ENCODE results near the gene SMOC2. TPM values are rescaled to one million over a fixed set of nuclear protein-coding genes. Genes with fewer than 3 reads are reported as not detected.
"Not testable (repeated sequence)": the region's sequence is repeated elsewhere in the genome, so short reads cannot be mapped to it uniquely, and the experiment has no call there.

The SMOC2 gene
- total RNA-seq, 1 experiment from 2014 or later, result not detected

DNA sequence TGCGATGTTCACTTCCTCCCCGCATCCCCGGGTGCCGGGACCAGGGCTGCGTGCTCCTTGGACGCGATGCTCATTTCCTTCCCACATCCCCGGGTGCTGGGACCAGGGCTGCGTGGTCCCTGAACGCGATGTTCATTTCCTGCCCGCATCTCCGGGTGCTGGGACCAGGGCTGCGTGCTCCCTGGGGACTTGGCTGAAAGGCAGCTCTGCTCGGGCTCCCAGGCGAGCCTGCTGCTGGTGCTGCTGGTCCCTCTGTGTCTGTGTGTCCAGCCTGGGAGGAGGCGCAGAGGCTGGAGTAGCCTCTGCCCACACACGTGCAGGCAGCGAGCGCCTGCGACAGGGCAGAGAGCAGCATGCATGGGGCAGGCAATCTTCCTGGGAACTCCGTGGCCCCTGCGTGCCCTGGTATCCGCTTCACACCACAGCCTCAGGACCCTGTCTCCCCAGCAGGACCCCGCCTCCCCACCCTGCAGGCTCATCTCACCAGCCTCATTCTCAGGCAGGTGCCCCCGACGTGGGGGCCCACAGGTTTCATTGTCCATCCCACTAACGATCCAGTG, 132.4 kb downstream of the SMOC2 start:
- DNase-seq (ENCODE audit: low read depth), result not testable (repeated sequence)

DNA sequence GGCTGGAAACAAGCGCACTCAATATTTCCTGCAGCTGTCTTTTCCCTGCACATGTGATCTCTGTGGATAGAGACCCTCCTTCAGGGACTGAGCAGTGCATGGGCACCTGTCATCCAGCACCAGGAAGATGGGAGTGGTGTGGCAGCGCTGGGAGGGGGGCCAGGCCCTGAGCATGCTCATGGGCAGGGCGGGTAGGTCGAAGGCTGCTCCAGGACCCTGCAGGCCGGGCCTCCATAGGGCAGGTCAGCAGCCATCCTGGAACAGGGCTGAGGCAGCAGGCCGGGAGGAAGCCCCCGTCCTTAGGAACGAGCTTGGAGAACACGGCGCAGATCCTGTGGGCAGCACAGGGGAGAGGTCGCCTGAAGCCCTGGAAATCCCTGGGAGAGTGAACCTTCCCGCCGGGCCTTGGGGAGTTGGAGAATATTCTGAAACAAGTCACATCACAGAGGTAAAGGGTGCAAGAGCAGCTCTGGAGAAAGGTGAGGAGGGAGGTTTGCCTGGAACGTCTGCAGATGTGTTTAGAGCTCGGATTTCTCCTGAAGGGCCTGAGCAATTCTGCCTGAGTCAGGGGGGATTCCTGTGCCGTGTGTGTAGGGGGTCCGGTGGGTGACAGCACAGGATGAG, 133.2 kb downstream of the SMOC2 start:
- no peak for DNase-seq (ENCODE audit: low read depth)

DNA sequence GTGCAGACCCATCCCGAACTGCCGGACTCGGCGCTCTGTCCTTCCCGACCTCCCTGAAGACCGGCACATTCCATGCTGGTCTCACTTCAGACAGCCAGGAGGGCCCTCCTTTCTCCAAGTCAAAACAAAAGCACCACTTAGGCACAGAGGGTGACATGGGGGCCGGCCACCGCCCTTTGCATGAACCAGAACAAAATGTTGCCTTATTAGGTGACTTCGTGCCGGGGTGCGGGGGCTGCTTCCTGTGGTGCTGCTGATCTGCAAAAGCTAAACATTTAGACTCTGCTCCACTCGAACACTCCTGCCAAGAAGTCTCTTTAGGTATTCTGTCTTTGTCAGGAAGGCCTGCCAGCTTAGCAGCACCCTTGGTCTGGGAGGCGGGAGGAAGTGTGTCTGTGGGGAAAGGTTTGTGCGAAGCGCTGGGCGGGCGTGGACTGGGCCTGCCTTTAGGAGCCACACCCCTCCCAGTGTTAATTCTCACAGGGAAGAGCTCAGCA, 133.8 kb downstream of the SMOC2 start:
- DNase-seq (ENCODE audit: low read depth), result peak; percentile 55

DNA sequence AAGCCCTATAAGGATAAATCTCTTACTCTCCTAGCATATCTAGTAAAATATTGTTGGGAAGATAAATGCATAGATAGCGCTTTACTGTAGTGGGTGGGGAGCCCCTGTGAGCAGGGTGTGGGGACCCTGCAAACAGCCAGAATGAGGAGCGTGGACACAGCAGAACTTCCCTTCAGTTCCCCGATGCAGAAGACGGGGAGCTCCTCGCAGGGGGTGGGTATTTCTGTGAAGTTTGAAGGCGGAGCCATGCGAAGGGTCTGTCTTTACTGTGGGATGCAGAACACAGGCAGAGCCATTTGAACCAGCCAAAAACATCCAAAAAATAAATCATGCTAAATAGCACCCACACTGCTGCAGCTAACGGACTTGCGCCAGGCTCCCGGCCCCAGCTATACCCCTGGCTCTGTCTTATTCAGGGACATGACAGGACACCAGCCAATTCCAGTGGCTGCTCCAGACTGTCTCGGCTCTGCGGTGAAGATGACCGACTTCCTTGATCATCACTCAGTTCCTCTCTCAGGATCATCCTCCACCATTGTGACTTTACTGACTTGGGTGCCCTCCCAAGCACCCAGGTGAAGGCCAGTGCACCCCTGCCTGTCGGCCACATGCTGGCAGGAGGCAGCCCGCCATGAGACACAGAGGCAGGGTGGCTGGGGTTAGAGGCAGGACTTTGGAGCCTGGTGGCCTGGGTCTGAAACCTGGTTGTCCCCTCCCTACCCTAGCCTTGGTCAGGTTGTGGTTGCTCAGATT, 134.5 kb downstream of the SMOC2 start:
- DNase-seq (ENCODE audit: low read depth), result no peak

DNA sequence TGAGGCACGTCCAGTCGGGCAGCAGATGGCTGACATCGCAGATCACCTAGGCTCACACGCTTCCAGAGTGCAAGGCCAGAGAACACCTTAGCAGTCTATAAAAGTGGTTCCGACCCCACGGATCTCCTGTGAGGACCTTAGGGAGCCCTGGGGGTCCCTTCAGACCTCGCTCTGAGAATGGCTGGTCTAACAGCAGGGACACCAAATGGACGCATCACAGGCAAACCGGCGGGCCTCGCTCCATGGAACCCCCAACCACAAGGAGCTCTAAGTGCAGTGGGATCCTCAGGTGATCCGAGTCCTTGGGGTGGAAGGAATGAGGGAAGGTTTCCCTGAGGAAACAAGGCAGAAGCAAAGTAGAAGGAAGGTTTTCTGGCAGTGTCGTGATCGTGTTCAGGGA, 135.4 kb downstream of the SMOC2 start:
- no peak for DNase-seq (ENCODE audit: low read depth)

DNA sequence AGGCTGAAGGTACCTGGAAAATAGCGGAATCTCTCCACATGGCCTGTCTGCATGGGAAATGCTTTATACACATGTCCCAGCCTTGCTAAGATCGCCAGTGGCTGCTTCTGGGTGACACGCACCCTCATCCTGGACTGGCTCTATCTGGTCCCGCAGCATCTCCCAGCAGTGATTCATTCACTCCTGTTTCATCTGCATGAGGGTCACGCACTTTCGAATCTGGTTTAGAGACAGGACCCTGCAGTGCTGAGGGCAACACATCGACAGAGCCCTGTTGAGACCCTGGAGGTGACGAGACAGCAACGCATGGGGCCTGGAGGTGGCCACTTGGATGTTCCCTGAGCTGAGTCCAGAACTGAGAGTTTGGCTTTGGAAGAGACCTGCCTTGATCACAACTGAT, 136.5 kb downstream of the SMOC2 start:
- no peak for DNase-seq (ENCODE audit: low read depth)

DNA sequence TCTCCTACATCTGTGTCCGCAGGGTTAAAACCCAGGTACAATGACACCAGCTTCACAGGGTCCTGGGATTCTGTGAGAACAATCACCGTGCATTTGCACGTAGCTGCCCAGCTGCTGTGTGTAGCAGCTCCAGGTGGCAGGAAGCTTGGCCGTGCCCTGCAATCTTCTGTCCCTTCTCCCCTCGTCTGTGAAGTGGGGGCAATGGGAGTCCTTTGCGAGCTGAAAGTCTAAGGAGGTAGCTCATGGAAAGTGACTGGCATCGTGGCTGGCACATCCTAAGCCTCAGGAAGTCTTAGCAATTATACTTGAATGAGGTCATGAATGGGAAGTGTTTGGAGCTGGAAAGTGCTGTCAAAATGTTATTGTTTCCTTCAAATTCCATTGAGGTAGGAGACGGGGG, 137.1 kb downstream of the SMOC2 start:
- DNase-seq (ENCODE audit: low read depth), result no peak

DNA sequence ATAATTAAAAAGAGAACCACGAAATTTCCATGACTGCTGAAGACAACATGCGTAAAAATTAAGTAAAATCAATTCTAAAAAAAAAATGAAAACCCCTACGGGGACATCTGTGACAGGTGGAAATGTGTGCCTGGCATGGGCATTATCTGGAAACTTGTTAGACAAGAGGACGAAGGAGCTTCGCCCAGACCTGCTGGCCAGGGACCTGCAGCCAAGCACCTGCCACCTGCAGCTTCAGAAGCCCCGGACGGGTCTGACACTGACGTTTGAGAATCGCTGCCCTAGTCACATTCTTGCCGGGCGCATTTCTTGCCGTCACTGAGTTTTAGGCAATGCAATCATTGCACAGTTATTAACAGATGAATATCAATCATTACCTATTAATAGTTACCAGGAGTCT, 140.3 kb downstream of the SMOC2 start:
- DNase-seq (ENCODE audit: low read depth), result no peak

DNA sequence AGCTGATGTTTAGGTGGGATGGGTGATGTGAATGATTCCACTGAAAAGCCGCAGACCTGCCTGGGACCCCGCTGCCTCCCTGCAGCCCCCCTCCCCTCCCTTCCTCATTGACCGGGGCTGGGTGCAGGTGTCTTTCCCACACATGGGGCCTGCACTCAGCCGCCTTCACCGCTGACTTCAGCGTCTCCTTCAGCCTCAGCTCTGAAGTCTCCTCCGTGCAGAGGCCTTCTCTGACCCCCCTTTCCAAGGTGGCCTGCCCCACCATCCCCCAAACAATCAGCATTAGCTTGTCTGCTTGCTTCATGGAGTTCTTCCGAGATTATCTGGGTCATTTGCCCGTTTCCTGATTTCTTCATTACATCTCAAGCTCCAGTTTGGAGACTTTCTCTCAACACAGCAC, 140.7 kb downstream of the SMOC2 start:
- no peak for DNase-seq (ENCODE audit: low read depth)

DNA sequence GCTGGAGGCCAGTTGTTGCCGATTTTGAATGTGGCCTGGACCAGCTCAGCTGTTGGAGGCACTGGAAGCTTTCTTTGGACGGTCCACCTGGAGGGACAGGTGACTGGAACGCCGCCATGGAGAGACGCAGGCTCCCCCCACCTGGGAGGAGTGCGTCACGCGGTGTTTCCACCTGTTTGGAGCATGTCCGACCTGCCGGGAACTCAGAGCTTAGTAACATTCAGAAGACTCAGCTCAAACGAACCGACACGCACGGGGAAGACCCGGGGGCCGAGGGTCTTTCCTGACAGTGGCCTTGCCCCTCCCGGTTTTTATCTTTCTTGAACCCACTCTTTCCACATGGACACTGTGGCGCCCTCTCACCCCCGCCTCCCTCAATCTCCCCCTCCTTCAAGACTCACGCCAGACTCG, 141.6 kb downstream of the SMOC2 start:
- DNase-seq (ENCODE audit: low read depth), result no peak

DNA sequence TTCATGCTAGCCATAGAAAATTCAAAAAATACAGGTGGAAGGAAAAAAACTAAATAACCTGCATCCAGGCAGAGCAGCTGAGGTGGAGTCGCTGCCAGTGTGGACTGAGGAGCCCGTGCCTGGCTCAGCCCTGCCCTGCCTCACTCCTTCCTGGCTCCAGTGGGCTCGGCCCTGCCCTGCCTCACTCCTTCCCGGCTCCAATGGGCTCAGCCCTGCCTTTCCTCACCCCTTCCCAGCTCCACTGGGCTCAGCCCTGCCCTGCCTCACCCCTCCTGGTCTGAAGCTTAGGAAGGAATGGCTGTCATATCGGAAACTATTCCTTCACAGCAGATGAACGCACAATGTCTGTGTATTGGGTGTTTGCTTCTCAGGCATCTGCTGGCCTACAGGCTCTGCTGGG, 142.1 kb downstream of the SMOC2 start:
- DNase-seq (ENCODE audit: low read depth), result no peak

DNA sequence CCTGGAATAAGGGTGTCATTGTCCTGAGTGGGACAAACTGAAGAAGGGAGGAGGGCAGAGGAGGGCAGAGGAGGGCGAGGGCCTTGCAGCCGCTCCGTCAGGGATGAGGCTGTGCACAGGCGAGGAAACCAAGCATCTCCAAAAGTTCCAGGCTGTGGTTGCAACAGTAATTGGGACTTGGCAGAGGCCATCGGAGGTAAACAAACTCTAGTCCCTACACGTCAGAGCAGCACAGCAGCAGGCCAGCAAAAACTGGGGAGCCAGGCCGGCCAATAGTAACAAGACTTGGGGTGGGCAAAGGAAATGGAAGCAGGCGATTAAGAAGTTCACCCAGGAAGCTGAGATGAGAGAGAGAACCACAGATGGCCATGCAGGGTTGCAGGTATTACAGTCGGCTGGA, 142.8 kb downstream of the SMOC2 start:
- no peak for DNase-seq (ENCODE audit: low read depth)

DNA sequence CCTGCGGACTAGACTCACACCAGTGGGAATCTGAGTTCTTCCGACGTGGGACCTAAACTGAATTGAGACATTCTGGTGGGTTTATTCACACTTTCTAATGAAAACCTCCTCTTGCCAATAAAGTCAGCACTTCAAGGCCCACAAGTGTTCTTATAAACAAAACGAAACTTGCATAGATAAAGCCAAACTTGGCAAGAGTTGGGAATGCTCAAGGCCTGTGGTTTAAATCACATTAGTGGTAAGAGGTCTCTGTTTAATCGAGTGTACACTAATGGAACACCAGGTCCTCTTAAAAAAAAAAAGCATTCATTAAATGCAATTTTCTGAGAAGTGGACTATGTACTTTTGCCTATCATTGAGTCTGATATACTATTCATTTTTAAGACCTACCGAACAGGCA, 143.3 kb downstream of the SMOC2 start:
- DNase-seq (ENCODE audit: low read depth), result no peak

DNA sequence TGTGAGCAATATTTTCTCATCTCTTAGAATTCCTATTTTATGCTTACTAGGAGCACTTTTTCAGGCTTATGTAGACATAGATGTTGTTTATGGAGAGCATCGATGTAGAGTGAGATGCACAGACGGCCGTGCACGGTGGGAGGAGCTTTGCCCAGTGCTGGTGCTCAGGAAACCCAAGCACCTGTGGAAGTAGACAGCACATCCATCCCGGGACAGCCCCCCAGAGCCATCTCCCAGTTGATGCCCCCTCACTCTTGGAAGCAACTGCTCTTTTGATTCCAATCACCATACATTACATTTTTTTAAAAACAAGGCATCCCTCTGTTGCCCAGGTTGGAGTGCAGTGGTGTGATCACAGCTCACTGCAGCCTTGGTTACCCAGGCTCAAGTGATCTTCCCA, 143.7 kb downstream of the SMOC2 start:
- DNase-seq (ENCODE audit: low read depth), result no peak

DNA sequence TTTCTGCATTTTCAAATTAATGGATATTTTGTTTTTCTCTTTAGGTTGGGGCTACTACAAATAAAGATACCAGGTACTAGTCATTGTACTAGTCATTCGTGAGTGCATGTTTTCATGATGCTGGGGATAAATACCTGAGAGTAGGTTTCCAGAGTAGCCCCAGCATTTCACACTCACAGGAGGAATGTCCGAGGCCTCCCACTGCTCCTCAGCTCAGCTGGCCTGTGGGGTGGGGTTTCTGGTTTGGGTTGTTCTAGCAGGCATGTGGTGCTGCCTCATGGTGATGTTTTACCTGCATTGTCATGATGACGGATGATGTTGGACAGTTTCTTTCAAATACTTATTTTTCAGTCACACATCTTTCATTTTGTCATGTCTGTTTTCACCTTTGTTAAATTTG, 144.5 kb downstream of the SMOC2 start:
- no peak for DNase-seq (ENCODE audit: low read depth)

DNA sequence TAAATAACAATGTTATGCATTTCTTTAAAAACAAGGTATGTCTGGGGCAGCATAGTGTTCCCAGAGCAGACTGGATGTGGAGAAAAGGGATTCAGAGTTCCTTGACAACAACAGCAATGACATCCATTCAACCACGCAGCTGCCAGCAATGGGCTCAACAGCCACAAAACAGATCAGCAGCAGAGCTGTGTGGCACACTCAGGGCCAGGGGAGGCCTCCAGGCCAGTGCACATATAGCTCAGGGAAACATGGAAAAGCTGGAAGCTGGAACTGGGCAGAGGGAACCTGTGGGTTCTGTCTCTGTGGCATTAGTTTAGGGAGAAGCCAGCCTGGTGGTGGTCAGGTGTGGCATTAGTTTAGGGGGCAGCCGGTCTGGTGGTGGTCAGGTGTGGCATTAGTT, 148.3 kb downstream of the SMOC2 start:
- DNase-seq (ENCODE audit: low read depth), result no peak

DNA sequence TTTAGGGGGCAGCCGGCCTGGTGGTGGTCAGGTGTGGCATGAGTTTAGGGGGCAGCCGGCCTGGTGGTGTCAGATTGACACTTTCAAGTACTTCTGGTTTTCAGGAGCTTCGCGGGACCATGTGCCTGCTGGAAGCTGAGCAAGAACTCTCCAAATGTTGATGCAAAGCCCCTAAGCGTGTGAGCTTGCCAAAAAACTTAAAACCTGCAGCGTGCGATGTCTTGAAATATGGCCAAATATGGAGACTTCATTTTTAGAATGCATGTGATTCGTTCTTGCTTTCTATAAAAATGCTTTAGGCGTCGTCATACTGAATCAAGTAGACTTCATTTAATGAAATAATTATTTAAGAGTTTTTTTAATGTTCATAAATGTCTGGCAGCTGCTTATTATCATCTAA, 149.4 kb downstream of the SMOC2 start:
- DNase-seq (ENCODE audit: low read depth), result no peak

DNA sequence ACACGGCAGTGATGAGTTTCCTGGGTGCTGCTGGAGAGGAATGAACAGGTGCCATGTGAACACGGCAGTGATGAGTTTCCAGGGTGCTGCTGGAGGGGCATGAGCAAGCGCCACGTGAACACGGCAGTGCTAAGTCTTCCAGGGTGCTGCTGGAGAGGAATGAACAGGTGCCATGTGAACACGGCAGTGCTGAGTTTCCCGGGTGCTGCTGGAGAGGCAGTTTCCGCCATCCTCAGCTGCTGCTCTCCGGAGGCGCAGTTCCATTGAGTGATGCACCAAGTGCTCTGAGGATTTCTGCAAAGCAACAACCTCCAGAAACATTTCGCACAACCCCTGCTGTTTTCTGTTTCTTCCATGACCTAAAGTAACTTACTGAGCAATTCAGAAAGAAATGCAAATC, 155.4 kb downstream of the SMOC2 start:
- no peak for DNase-seq (ENCODE audit: low read depth)

DNA sequence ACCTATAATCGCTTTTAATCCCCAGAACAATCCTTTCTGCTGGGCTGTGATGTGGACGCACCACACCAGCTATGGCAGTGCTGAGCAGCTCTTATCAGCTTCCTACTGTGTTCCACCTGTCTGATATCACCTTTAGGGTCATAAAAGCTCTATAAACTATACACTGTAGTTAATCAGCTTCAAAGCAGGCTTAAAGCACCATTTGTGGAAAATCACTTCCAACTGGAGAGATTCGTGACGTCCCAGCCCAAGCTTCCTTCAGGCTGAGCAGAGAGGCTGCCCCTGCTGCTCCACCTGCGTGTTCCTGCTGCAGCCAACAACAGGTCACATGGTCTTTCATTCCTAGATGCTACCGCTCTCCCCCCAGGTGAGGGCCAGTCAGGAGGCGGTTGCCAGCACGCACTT, 156.5 kb downstream of the SMOC2 start:
- no peak for DNase-seq (ENCODE audit: low read depth)

DNA sequence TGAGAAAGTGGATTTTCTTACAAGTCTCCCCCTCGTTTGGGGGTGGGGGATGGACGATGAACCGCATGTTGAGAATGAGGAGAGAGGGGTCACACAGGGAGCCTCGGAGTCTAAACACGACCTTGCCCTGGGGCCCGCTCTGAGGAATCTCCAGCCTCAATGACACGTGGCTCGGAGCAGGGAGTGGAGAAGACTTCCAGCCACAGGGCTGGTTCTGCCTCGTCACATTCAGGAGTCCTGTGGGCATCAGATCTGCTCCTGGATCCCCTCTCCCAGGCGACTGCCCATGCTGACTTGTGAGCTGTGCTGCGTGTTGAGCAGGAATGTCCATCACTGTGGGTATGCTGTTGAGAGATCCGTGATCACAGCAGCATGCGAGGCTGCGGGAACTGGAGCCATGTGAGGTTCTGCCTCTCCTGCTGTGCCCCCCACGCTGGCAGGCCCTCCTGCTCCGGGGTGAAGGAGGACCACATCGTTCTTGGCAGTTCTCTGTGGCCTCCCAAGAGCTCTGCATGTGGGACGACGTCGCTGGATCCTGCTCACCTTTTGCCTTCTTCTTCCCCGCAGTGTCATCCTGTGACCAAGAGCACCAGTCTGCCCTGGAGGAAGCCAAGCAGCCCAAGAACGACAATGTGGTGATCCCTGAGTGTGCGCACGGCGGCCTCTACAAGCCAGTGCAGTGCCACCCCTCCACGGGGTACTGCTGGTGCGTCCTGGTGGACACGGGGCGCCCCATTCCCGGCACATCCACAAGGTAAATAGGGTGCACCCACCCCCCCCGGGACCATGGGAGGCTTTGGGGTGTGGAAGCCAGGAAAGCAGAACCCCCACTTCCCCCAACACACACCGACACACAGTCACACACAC, 157.5 kb downstream of the SMOC2 start:
- DNase-seq (ENCODE audit: low read depth), result no peak

DNA sequence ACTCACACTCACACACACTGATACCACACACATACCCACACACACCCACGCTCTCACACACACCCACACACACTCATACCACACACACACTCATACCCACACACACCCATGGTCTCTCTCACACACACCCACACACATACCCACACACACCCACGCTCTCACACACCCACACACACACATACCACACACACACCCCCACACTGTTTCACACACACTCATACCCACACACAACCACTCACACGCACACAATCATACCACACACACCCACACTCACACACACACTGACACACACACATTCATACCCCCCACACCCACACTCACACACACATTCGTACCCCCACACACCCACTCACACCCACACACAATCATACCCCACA, 158.1 kb downstream of the SMOC2 start:
- DNase-seq (ENCODE audit: low read depth), result no peak

DNA sequence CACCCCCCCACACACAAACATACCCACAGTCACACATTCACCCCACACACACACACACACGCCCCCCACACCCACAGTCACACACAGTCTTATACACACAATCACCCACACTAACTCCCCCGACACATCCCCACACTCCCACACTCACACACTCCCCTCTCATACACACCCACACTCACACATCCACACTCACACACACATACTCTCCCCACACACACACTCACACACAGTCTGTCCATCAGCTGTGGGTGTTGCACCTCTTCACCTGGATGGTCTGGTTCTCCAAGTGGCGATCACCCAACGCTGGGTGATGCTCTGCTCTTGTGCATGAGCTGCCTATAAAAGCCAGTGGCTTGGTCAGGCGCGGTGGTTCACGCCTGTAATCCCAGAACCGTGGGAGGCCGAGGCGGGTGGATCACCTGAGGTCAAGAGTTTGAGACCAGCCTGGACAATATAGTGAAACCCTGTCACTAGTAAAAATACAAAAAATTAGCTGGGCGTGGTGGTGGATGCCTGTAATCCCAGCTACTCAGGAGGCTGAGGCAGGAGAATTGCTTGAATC, 158.9 kb downstream of the SMOC2 start:
- no peak for DNase-seq (ENCODE audit: low read depth)
